OCI-LY3 (cell line): Measurements from ENCODE around the gene G0S2.
A peak's percentile ranks its signal among the peaks of the same experiment; 100 is the strongest.

Experiments
- H2AFZ ChIP-seq: fragments of 200-600, 300-600 bp; shearing (Covaris generic); 2 replicates; pipeline ENCODE4 v1.6.0; 2014; ENCODE audit warnings: antibody characterized with exemption, low read depth, low read length
- H3K27ac ChIP-seq: fragments of 200-600, 300-600 bp; sonication (generic); 2 replicates; pipeline ENCODE4 v1.5.1; 2014; ENCODE audit warnings: mild to moderate bottlenecking, low read length, moderate library complexity, mixed read lengths
- H3K27me3 ChIP-seq: fragments of 200-600, 300-600 bp; sonication (generic); 2 replicates; pipeline ENCODE4 v1.6.1; 2014; ENCODE audit warnings: low read depth, low read length, mixed read lengths
- H3K36me3 ChIP-seq: fragments of 200-600, 300-600 bp; sonication (generic); replicated peaks from 2 replicates; pipeline ENCODE3; 2014; ENCODE audit warnings: low read depth, low read length, mixed read lengths
- H3K4me1 ChIP-seq: fragments of 300-600, 200-600 bp; sonication (generic); 2 replicates; pipeline ENCODE4 v1.6.1; 2014; ENCODE audit warnings: low read length, mixed read lengths
- H3K4me2 ChIP-seq: fragments of 200-600, 300-600 bp; sonication (generic); 2 replicates; pipeline ENCODE4 v1.6.1; 2014; ENCODE audit warnings: low read length, mixed read lengths
- H3K4me3 ChIP-seq: fragments of 300-600, 200-600 bp; sonication (generic); 2 replicates; pipeline ENCODE4 v1.5.1; 2014; ENCODE audit warnings: antibody characterized with exemption, mild to moderate bottlenecking, low read length, moderate library complexity
- H3K79me2 ChIP-seq: fragments of 300-600, 200-600 bp; shearing (Covaris generic); 2 replicates; pipeline ENCODE4 v1.6.1; 2014; ENCODE audit warnings: mild to moderate bottlenecking, low read length, mixed read lengths
- H3K9ac ChIP-seq: fragments of 300-600, 200-600 bp; shearing (Covaris generic); 2 replicates; pipeline ENCODE4 v1.6.0; 2014; ENCODE audit warnings: mild to moderate bottlenecking, low read length, moderate library complexity
- H3K9me3 ChIP-seq: fragments of 200-600, 300-600 bp; shearing (Covaris generic); 2 replicates; pipeline ENCODE4 v1.6.1; 2014; ENCODE audit warnings: low read length, mixed read lengths; ENCODE audit not compliant: insufficient read depth
- H4K20me1 ChIP-seq: fragments of 200-600, 300-600 bp; sonication (generic); 2 replicates; pipeline ENCODE4 v1.6.1; 2016; ENCODE audit warnings: low read length, mixed read lengths; ENCODE audit not compliant: insufficient read depth
- CTCF ChIP-seq: fragments of 200-600, 300-600 bp; sonication (generic); IDR thresholded peaks from 2 replicates; pipeline ENCODE4 v1.5.1; 2014; ENCODE audit warnings: antibody characterized with exemption, low read length, low read depth
- EZH2phosphoT487 ChIP-seq: fragments of 200-600 bp; shearing (Covaris generic); IDR thresholded peaks from 2 replicates; pipeline ENCODE4 v1.6.1; 2018; ENCODE audit warnings: antibody characterized with exemption, mixed run types, low read depth

G0S2 gene

GRCh38 chr1:209630383-209631225 is 44.6 kb upstream of the G0S2 start:
- Histone ChIP-seq H3K9me3 (no peaks in the 10 kb centered on the region), H3K36me3 (no peaks in the 10 kb centered on the region), H3K27ac (no peak overlapping the region), H3K4me3 (no peak overlapping the region), H3K4me2 (no peak overlapping the region), H3K79me2 (no peaks in the 10 kb centered on the region), H3K4me1 (peaks cover 39% of the 10 kb centered on the region), H3K27me3 (peaks cover 11% of the 10 kb centered on the region; the same call in 1 of the 2 replicates), H3K9ac (no peak overlapping the region), H2AFZ (no peak overlapping the region), H4K20me1 (no peaks in the 10 kb centered on the region)
- TF ChIP-seq CTCF = no peak
- no peak for TF ChIP-seq EZH2phosphoT487

- no peak overlapping the region for H3K9ac ChIP-seq
- H3K27me3 ChIP-seq = peaks cover 23% of the 10 kb centered on the region
- H2AFZ ChIP-seq = no peak overlapping the region
- H3K4me1 ChIP-seq = peaks cover 34% of the 10 kb centered on the region
- peak overlapping the region; percentile 54 for H3K4me2 ChIP-seq
- H3K79me2 ChIP-seq = no peaks in the 10 kb centered on the region
- H3K4me3 ChIP-seq = no peak overlapping the region; the same call in 1 of the 2 replicates
- TF ChIP-seq EZH2phosphoT487 (no peak), CTCF (no peak)
- H3K9me3 ChIP-seq = no peaks in the 10 kb centered on the region
- H4K20me1 ChIP-seq = no peaks in the 10 kb centered on the region
- H3K36me3 ChIP-seq = no peaks in the 10 kb centered on the region
- peak overlapping the region; percentile 29 for H3K27ac ChIP-seq
Observed at GRCh38 chr1:209633335-209633997, 41.7 kb upstream of the G0S2 start.

- no peak for TF ChIP-seq EZH2phosphoT487
- no peak for TF ChIP-seq CTCF
- H3K4me2 ChIP-seq = peak overlapping the region; percentile 54
- no peaks in the 10 kb centered on the region for H3K9me3 ChIP-seq
- H2AFZ ChIP-seq = no peak overlapping the region
- H3K36me3 ChIP-seq = no peaks in the 10 kb centered on the region
- no peaks in the 10 kb centered on the region for H4K20me1 ChIP-seq
- H3K9ac ChIP-seq = no peak overlapping the region
- no peak overlapping the region for H3K4me3 ChIP-seq
- no peaks in the 10 kb centered on the region for H3K79me2 ChIP-seq
- H3K27ac ChIP-seq = peak overlapping the region; percentile 29
- peaks cover 34% of the 10 kb centered on the region for H3K4me1 ChIP-seq
- peaks cover 20% of the 10 kb centered on the region for H3K27me3 ChIP-seq
Observed at GRCh38 chr1:209634005-209634737, 41.0 kb upstream of the G0S2 start.

GRCh38 chr1:209635850-209636249 is 39.4 kb upstream of the G0S2 start:
- H3K4me3 ChIP-seq = no peak overlapping the region
- H3K27me3 ChIP-seq = peaks cover 16% of the 10 kb centered on the region
- no peak overlapping the region for H3K4me2 ChIP-seq
- peaks cover 34% of the 10 kb centered on the region for H3K4me1 ChIP-seq
- H3K9ac ChIP-seq = no peak overlapping the region
- no peaks in the 10 kb centered on the region for H3K79me2 ChIP-seq
- H3K27ac ChIP-seq = no peak overlapping the region
- no peaks in the 10 kb centered on the region for H4K20me1 ChIP-seq
- H2AFZ ChIP-seq = no peak overlapping the region
- TF ChIP-seq CTCF (no peak), EZH2phosphoT487 (no peak)
- H3K9me3 ChIP-seq = no peaks in the 10 kb centered on the region
- no peaks in the 10 kb centered on the region for H3K36me3 ChIP-seq
